ENCODE data around the gene WDR82.

GRCh38 chr3:52245322-52246263, 32.9 kb downstream of the WDR82 start, which contains the start of gene PPM1M:
- TF ChIP-seq CTCF (conservative IDR thresholded peaks at IDR 0.05 in 1 of 2, IDR thresholded peaks at IDR 0.05 in 1 of 2; ENCODE audit: low read depth in 1 of 2, low read length in 2 of 2), result no peak
- no peak for TF ChIP-seq EZH2 (IDR thresholded peaks at IDR 0.05; ENCODE audit: low read length, missing control alignments)

All from fibroblast of lung (primary cell).